ENCODE measurements around the gene MYBPC2. TPM values are rescaled to one million over a fixed set of nuclear protein-coding genes. Genes with fewer than 3 reads are reported as not detected.

MYBPC2 gene
- total and polyA plus RNA-seq, 2 donors (not counting 1 experiment from before 2014, with no cell fraction given): 1.1 to 1.7 TPM

GRCh38 chr19:50393589-50393988, 39.1 kb upstream of the MYBPC2 start:
- Histone ChIP-seq H4K20me1 (ENCODE audit: control insufficient read depth, insufficient read depth, low read length, poor library complexity, severe bottlenecking) (no peaks in the 10 kb centered on the region), H3K9me3 (ENCODE audit: control extremely low read depth in 1 of 3, control insufficient read depth in 2 of 3, insufficient read depth in 1 of 3, low read length in 2 of 3) (no peaks in the 10 kb centered on the region), H3K79me2 (ENCODE audit: control insufficient read depth, insufficient read depth, low read length) (peaks cover 46% of the 10 kb centered on the region), H3K9ac (ENCODE audit: low read length) (no peak overlapping the region), H3K27ac (ENCODE audit: low read length in 2 of 2) (no peak overlapping the region), H3K4me1 (ENCODE audit: control insufficient read depth in 2 of 2, insufficient read depth in 2 of 2, low read length in 2 of 2) (no peaks in the 10 kb centered on the region), H3K27me3 (replicated peaks in 1 of 4; ENCODE audit: control extremely low read depth in 1 of 4, control insufficient read depth in 3 of 4, insufficient read depth in 4 of 4, low read length in 3 of 4) (no peaks in the 10 kb centered on the region), H2AFZ (ENCODE audit: insufficient read depth, low read depth, low read length, poor library complexity, severe bottlenecking) (no peak overlapping the region), H3K4me2 (replicated peaks; ENCODE audit: low read depth, low read length, poor library complexity, severe bottlenecking) (no peak overlapping the region), H3K36me3 (replicated peaks in 1 of 2; ENCODE audit: control extremely low read depth in 1 of 2, control insufficient read depth in 1 of 2, extremely low read depth in 1 of 2, insufficient read depth in 2 of 2, low read length in 1 of 2) (peaks cover 0 to 3% of the 10 kb centered on the region in 2 experiments), H3K4me3 (ENCODE audit: control extremely low read depth in 1 of 5, extremely low read depth in 1 of 5, insufficient read depth in 1 of 5, low read depth in 2 of 5, low read length in 4 of 5) (no peak overlapping the region)
- whole genome bisulfite sequencing (ENCODE audit: insufficient coverage): 92% methylated on average over 3 of the region's 4 CpGs
- H3K9me3 Mint-ChIP-seq (ENCODE audit: insufficient read depth): no peaks in the 10 kb centered on the region
- ChIA-PET CTCF (no interaction called here), POLR2A (no interaction called here)
- DNase-seq (no peak), ATAC-seq (ENCODE audit: low read depth) (no peak)
- intact Hi-C loops (cut with micrococcal nuclease): no loop called here
- H3K4me3 Mint-ChIP-seq: no peak overlapping the region
- no peaks in the 10 kb centered on the region for H3K27me3 Mint-ChIP-seq
- peak overlapping the region; percentile 32 for H3K27ac Mint-ChIP-seq
- no peaks in the 10 kb centered on the region for H3K4me1 Mint-ChIP-seq
- TF ChIP-seq EZH2 (IDR thresholded peaks at IDR 0.05; ENCODE audit: borderline replicate concordance, insufficient read depth, low read depth, low read length, poor library complexity, severe bottlenecking) (no peak), CTCF (IDR thresholded peaks at IDR 0.05) (no peak)

GRCh38 chr19:50394017-50394416, 38.7 kb upstream of the MYBPC2 start:
- ChIA-PET POLR2A (no interaction called here), CTCF (no interaction called here)
- Histone ChIP-seq H3K4me3 (ENCODE audit: control extremely low read depth in 1 of 5, extremely low read depth in 1 of 5, insufficient read depth in 1 of 5, low read depth in 2 of 5, low read length in 4 of 5) (no peak overlapping the region), H4K20me1 (ENCODE audit: control insufficient read depth, insufficient read depth, low read length, poor library complexity, severe bottlenecking) (no peaks in the 10 kb centered on the region), H2AFZ (ENCODE audit: insufficient read depth, low read depth, low read length, poor library complexity, severe bottlenecking) (no peak overlapping the region), H3K36me3 (replicated peaks in 1 of 2; ENCODE audit: control extremely low read depth in 1 of 2, control insufficient read depth in 1 of 2, extremely low read depth in 1 of 2, insufficient read depth in 2 of 2, low read length in 1 of 2) (peaks cover 0 to 6% of the 10 kb centered on the region in 2 experiments), H3K79me2 (ENCODE audit: control insufficient read depth, insufficient read depth, low read length) (peaks cover 50% of the 10 kb centered on the region), H3K4me2 (replicated peaks; ENCODE audit: low read depth, low read length, poor library complexity, severe bottlenecking) (no peak overlapping the region), H3K4me1 (ENCODE audit: control insufficient read depth in 2 of 2, insufficient read depth in 2 of 2, low read length in 2 of 2) (no peaks in the 10 kb centered on the region), H3K9me3 (ENCODE audit: control extremely low read depth in 1 of 3, control insufficient read depth in 2 of 3, insufficient read depth in 1 of 3, low read length in 2 of 3) (no peaks in the 10 kb centered on the region), H3K27me3 (replicated peaks in 1 of 4; ENCODE audit: control extremely low read depth in 1 of 4, control insufficient read depth in 3 of 4, insufficient read depth in 4 of 4, low read length in 3 of 4) (no peaks in the 10 kb centered on the region), H3K27ac (ENCODE audit: low read length in 2 of 2) (no peak overlapping the region), H3K9ac (ENCODE audit: low read length) (no peak overlapping the region)
- Mint-ChIP-seq H3K27ac (no peak overlapping the region), H3K27me3 (no peaks in the 10 kb centered on the region), H3K4me3 (no peak overlapping the region), H3K4me1 (no peaks in the 10 kb centered on the region), H3K9me3 (ENCODE audit: insufficient read depth) (no peaks in the 10 kb centered on the region)
- TF ChIP-seq CTCF (IDR thresholded peaks at IDR 0.05) (no peak), EZH2 (IDR thresholded peaks at IDR 0.05; ENCODE audit: borderline replicate concordance, insufficient read depth, low read depth, low read length, poor library complexity, severe bottlenecking) (no peak)
- no peak for DNase-seq
- no peak for ATAC-seq (ENCODE audit: low read depth)
- WGBS (ENCODE audit: insufficient coverage): 95% methylated on average over 7 of the region's 9 CpGs
- intact Hi-C loops (cut with micrococcal nuclease): no loop called here

Data from B cell (primary cell).